ENCODE measurements around the gene CRTC1.

Gene CRTC1

DNA sequence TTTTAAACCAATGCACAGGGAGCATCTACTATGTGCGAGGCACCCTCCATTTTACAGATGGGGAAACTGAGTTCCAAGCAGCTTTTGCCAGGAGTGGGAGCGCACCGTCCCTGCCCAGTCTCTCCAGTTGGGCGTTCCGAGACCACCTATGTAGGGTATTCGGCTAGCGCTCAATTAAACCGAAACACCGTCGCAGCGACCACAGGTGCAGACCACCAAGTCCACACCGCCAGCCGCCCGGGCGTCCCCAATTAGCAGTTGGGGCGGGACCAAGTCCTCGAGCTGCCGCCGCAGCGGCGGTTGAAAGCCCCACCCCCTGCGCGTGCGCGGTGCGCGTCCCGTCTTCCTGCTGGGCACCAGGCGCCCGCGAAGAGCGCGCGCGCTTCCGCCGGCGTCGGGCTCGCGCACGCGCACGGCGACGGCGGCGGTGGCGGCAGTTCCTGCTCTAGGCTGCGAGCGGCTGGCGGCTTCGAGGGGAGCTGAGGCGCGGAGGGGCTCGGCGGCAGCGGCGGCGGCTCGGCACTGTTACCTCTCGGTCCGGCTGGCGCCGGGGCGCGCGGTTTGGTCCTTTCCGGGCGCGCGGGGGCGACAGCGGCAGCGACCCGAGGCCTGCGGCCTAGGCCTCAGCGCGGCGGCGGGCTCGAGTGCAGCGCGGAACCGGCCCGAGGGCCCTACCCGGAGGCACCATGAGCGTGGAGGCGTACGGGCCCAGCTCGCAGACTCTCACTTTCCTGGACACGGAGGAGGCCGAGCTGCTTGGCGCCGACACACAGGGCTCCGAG lies 148.2 kb downstream of the CRTC1 start, which contains the start of gene UPF1:
UPF1 (plus strand) TSS at position 436 of the 782 bp plus-strand sequence; CDS start at position 687, 251 bp downstream.
- Mint-ChIP-seq H3K4me1 (peaks cover 39% of the 10 kb centered on the region), H3K36me3 (ENCODE audit: insufficient read depth) (peaks cover 27% of the 10 kb centered on the region), H3K27ac (ENCODE audit: low read depth) (peak within 1 kb of the TSS; percentile 90), H3K9me3 (no peaks in the 10 kb centered on the region), H3K27me3 (peaks cover 11% of the 10 kb centered on the region), H3K4me3 (peak within 1 kb of the TSS; percentile 95)
- ATAC-seq (replicated peaks; ENCODE audit: extremely low read depth, poor library complexity, severe bottlenecking): peak; percentile 88
- DNase-seq (ENCODE audit: low spot score in 2 of 2): peak; percentile 89 to 92
